SK-N-SH (cell line): Measurements from ENCODE around the gene PGRMC2. TPM values are rescaled to one million over a fixed set of nuclear protein-coding genes. Genes with fewer than 3 reads are reported as not detected.

Source experiments
- CTCF ChIA-PET: fragments of 300-600, 350-600 bp; formaldehyde crosslinking; extraction: SDS; loops from one replicate; lab custom pipeline; 2021; lab: Yijun Ruan, JAX
- POLR2A ChIA-PET: fragments of 350-600 bp; sonication (Branson Sonifier 250); formaldehyde crosslinking; extraction: SDS; loops from one replicate; lab custom pipeline; 2020; ENCODE audit warnings: antibody characterized with exemption, inconsistent platforms; lab: Yijun Ruan, JAX
- DNase-seq: peaks from one replicate; pipeline ENCODE4 v3.0.0; 2012
- H2AFZ ChIP-seq: fragments of 200-600 bp; sonication (generic); 2 replicates; pipeline ENCODE4 v1.8.1; 2016; ENCODE audit warnings: antibody characterized with exemption, mild to moderate bottlenecking, low read depth
- H3F3A ChIP-seq: fragments of 200-600 bp; sonication (generic); replicated peaks from 2 replicates; pipeline ENCODE3; 2016; ENCODE audit warnings: antibody characterized with exemption, mild to moderate bottlenecking; ENCODE audit not compliant: insufficient read depth
- H3K27ac ChIP-seq, 2 experiments: fragments of 200-500 bp in 1 of 2; fragments of 200-600 bp in 1 of 2; sonication (Bioruptor generic) in 1 of 2; sonication (generic), shearing (Covaris generic) in 1 of 2; 2 replicates each; pipeline versions ENCODE4 v1.5.1 to v1.6.1; 2014 to 2016; ENCODE audit warnings: low read depth in 2 of 2, inconsistent platforms in 1 of 2, low read length in 1 of 2, mild to moderate bottlenecking in 1 of 2, mixed read lengths in 1 of 2
- H3K27me3 ChIP-seq: fragments of 200-600 bp; sonication (generic), shearing (Covaris generic); 2 replicates; pipeline ENCODE4 v1.6.1; 2016; ENCODE audit warnings: mixed run types; ENCODE audit not compliant: insufficient read depth
- H3K36me3 ChIP-seq, 2 experiments: fragments of 200-500 bp in 1 of 2; fragments of 200-600 bp in 1 of 2; sonication (Bioruptor generic) in 1 of 2; sonication (generic) in 1 of 2; replicated peaks in 1 of 2; 2 replicates each; pipeline versions ENCODE3 to v1.5.1; 2014 to 2016; ENCODE audit warnings: low read length in 1 of 2, mild to moderate bottlenecking in 1 of 2; ENCODE audit not compliant: insufficient read depth in 2 of 2, control insufficient read depth in 1 of 2
- H3K4me1 ChIP-seq, 2 experiments: fragments of 200-500 bp in 1 of 2; fragments of 200-600 bp in 1 of 2; sonication (Bioruptor generic) in 1 of 2; sonication (generic), shearing (Covaris generic) in 1 of 2; 2 replicates each; pipeline versions ENCODE4 v1.5.1 to v1.6.1; 2014 to 2016; ENCODE audit warnings: low read depth in 1 of 2, low read length in 1 of 2, mixed run types in 1 of 2; ENCODE audit not compliant: insufficient read depth in 2 of 2, control insufficient read depth in 1 of 2
- H3K4me2 ChIP-seq: fragments of 200-600 bp; sonication (generic), shearing (Covaris generic); 2 replicates; pipeline ENCODE4 v1.6.1; 2017; ENCODE audit warnings: mixed run types
- H3K4me3 ChIP-seq, 2 experiments: fragments of 200-500 bp in 1 of 2; fragments of 200-600 bp in 1 of 2; sonication (Bioruptor generic) in 1 of 2; sonication (generic), shearing (Covaris generic) in 1 of 2; 2 replicates each; pipeline versions ENCODE4 v1.5.1 to v1.8.1; 2014 to 2016; ENCODE audit warnings: low read depth in 2 of 2, inconsistent platforms in 1 of 2, low read length in 1 of 2, mild to moderate bottlenecking in 1 of 2, mixed read lengths in 1 of 2, moderate library complexity in 1 of 2
- H3K79me2 ChIP-seq: fragments of 200-600 bp; sonication (generic); 2 replicates; pipeline ENCODE4 v1.8.1; 2017; ENCODE audit warnings: mild to moderate bottlenecking; ENCODE audit not compliant: insufficient read depth
- H3K9ac ChIP-seq: fragments of 200-600 bp; sonication (generic); 2 replicates; pipeline ENCODE4 v1.6.1; 2017; ENCODE audit warnings: mixed run types
- H3K9me2 ChIP-seq: fragments of 200-600 bp; sonication (generic); 2 replicates; pipeline ENCODE4 v1.6.1; 2017; ENCODE audit warnings: mixed run types
- H3K9me3 ChIP-seq: fragments of 200-600 bp; sonication (generic); 2 replicates; pipeline ENCODE4 v1.6.1; 2017; ENCODE audit warnings: mixed run types, mild to moderate bottlenecking, moderate library complexity
- H4K20me1 ChIP-seq: fragments of 200-600 bp; sonication (generic); 2 replicates; pipeline ENCODE4 v1.6.1; 2017; ENCODE audit warnings: mild to moderate bottlenecking, mixed run types; ENCODE audit not compliant: insufficient read depth
- ELF1 ChIP-seq: IDR thresholded peaks from 2 replicates; pipeline ENCODE4 v1.4.0; 2012
- FOSL2 ChIP-seq: IDR thresholded peaks from 2 replicates; pipeline ENCODE4 v1.4.0; 2012; ENCODE audit warnings: low read depth, mild to moderate bottlenecking, moderate library complexity, borderline replicate concordance
- IRF3 ChIP-seq: fragments of 150-350 bp; IDR thresholded peaks from 2 replicates; pipeline ENCODE4 v1.6.1; 2016; ENCODE audit warnings: mild to moderate bottlenecking, low read depth, low read length
- MAX ChIP-seq: IDR thresholded peaks from 2 replicates; pipeline ENCODE4 v1.4.0; 2012; ENCODE audit warnings: low read depth
- MEF2A ChIP-seq: IDR thresholded peaks from 2 replicates; pipeline ENCODE4 v1.4.0; 2012; ENCODE audit warnings: low read depth, borderline replicate concordance
- NRF1 ChIP-seq: IDR thresholded peaks from 2 replicates; pipeline ENCODE4 v1.6.1; 2012; ENCODE audit warnings: low read depth, mild to moderate bottlenecking, low read length
- POLR2AphosphoS5 ChIP-seq: IDR thresholded peaks from 2 replicates; pipeline ENCODE4 v1.6.1; 2012; ENCODE audit warnings: low read depth, low read length
- RAD21 ChIP-seq: IDR thresholded peaks from 2 replicates; pipeline ENCODE4 v1.6.1; 2012; ENCODE audit warnings: mild to moderate bottlenecking, low read length
- TCF12 ChIP-seq: IDR thresholded peaks from 2 replicates; pipeline ENCODE4 v1.4.0; 2012
- USF1 ChIP-seq: IDR thresholded peaks from 2 replicates; pipeline ENCODE4 v1.4.0; 2012; ENCODE audit warnings: low read depth, borderline replicate concordance
- ZBTB33 ChIP-seq: IDR thresholded peaks from 2 replicates; pipeline ENCODE4 v1.4.0; 2012; ENCODE audit warnings: low read depth, borderline replicate concordance
- WGBS: methylation state at CpG from one replicate; pipeline ENCODE4 v1.1.6; 2017; ENCODE audit warnings: low lambda C conversion rate; 5-methylcytosine and 5-hydroxymethylcytosine counted together
- polyA plus RNA-seq, 3 experiments: library from polyadenylated mRNA; depleted of rRNA; stranded (reverse); fragments of >200 nt; gene quantifications; 2 replicates each; pipeline ENCODE4 v1.2.3, GENCODE V29; 2012

Gene PGRMC2
- polyA plus RNA-seq, 1 of the 3 experiments (the other 2 are of a cell fraction) = 18.2 TPM

GRCh38 chr4:128285085-128285997 is 2.3 kb downstream of the PGRMC2 start:
- CTCF ChIA-PET = interaction anchor here (1.1 to 2.2 kb wide), 3 partner anchors 10 to 94 kb away, joined by 4 to 6 read pairs (median 4); no protein-coding TSS in a partner anchor
- Histone ChIP-seq H3K4me3 (peak overlapping the region; percentile 80 to 90), H4K20me1 (peaks cover 31% of the 10 kb centered on the region)

GRCh38 chr4:128284317-128284716 is 3.3 kb downstream of the PGRMC2 start:
- Histone ChIP-seq H3K9me2 (no peaks in the 10 kb centered on the region), H3K4me2 (peak overlapping the region; percentile 79), H3K4me1 (peaks cover 5 to 6% of the 10 kb centered on the region in 2 experiments; a peak in 2 of 4 replicates), H2AFZ (no peak overlapping the region), H3K27ac (no peak overlapping the region), H3K9me3 (no peaks in the 10 kb centered on the region), H3K36me3 (peaks cover 28 to 63% of the 10 kb centered on the region in 2 experiments), H3K79me2 (peaks cover 89% of the 10 kb centered on the region), H3K4me3 (peak overlapping the region; percentile 80 to 90; a peak in 2 of 4 replicates), H3F3A (peaks cover 26% of the 10 kb centered on the region), H3K9ac (0 out of 2 replicates have a peak overlapping the region, but pooled peaks have one; percentile 8), H4K20me1 (peaks cover 31% of the 10 kb centered on the region), H3K27me3 (no peaks in the 10 kb centered on the region)
- POLR2A ChIA-PET = no interaction called here
- DNase-seq = no peak
- WGBS = 90% methylated on average over 1 of the region's 1 CpG
- CTCF ChIA-PET = interaction anchor here (1.7 kb wide), 1 partner anchor 74 kb away, joined by 3 read pairs; no protein-coding TSS in a partner anchor
- TF ChIP-seq POLR2AphosphoS5 (no peak), ELF1 (no peak), RAD21 (no peak), MAX (no peak), USF1 (no peak), ZBTB33 (no peak), MEF2A (no peak), TCF12 (no peak)

More at GRCh38 chr4:128285085-128285997, 2.3 kb downstream of the PGRMC2 start:
- Histone ChIP-seq H3K36me3 (peaks cover 19 to 55% of the 10 kb centered on the region in 2 experiments), H3K79me2 (peaks cover 80% of the 10 kb centered on the region), H3K27me3 (no peaks in the 10 kb centered on the region), H3K9me2 (no peaks in the 10 kb centered on the region), H3F3A (peaks cover 20% of the 10 kb centered on the region), H3K4me1 (peaks cover 0 to 5% of the 10 kb centered on the region in 2 experiments; a peak in 2 of 4 replicates), H3K27ac (peak overlapping the region; percentile 85 to 87; a peak in 2 of 4 replicates), H3K9me3 (no peaks in the 10 kb centered on the region), H3K4me2 (peak overlapping the region; percentile 79), H3K9ac (peak overlapping the region; percentile 85), H2AFZ (no peak overlapping the region)
- no peak for TF ChIP-seq IRF3
- no peak for TF ChIP-seq ZBTB33
- TF ChIP-seq NRF1 = no peak
- no peak for TF ChIP-seq FOSL2
- TF ChIP-seq MEF2A = no peak
- no peak for DNase-seq
- WGBS = 79% methylated on average over 18 of the region's 18 CpGs
- POLR2A ChIA-PET = no interaction called here
